IPS-NIHi7 (cell line): ENCODE results near the gene ETS1.

Experiments
- DNase-seq: peaks from one replicate; pipeline ENCODE4 v3.0.0; 2012; ENCODE audit warnings: mixed read lengths; ENCODE audit errors: extremely low spot score

The ETS1 gene

DNA sequence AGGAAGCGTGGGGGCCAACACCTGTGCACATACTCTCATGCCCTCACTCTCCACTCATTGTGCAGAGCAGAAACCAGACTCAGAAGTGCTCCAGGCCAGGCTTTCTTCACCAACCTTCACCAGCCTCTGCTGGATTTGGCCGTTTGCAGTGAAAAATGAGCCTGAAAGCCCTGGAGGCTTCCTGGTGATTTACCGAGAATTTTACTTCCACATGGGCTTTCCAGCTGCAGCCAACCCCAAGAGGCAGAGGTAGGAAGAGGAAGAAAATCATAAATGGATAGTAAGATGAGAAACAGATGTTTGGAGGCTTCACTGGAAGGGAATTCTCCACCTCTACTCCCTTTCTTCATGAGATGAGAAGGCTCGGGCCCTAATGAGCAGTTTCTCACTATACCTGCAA lies 155.4 kb downstream of the ETS1 start:
- no peak for DNase-seq

DNA sequence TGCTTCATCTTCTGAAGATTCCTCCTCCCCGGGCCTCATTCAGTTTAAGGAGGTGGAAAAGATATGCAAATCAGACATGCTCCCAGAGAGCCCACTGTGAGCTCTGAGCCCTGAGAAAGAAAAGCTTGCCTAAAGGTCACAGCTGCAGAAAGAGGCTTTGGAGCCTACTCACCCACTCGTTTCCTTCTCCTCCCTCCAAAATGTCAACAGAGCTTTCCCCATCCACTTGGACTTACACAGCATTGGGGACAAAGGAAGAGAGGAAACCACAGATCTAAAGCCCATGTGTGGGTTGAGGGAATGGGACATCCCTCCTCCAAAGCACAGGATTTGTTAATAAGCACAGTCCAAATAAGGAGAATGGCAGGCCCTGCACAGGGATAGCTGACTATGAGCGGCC lies 158.4 kb downstream of the ETS1 start:
- no peak for DNase-seq

DNA sequence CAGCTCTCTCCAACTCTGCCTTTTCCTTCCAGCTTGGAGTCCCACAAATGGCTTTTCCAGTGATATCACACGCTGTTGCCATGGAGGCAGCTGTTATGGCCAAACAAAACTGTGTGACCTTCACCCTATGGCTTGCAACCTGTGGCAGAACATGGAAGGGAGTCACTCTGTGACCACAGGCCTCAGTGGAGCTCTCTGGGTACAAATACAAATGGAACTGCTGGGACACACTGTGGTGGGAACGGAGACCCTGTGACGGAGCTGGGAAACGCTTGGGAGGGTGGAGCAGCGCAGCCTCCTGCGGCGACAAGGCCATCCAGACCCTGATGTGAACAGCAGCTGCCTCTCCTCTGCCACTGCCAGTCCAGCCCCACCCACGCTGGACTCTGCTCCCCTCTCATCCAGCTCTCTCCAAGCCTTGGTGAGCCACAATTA lies 162.5 kb downstream of the ETS1 start:
- DNase-seq = no peak

DNA sequence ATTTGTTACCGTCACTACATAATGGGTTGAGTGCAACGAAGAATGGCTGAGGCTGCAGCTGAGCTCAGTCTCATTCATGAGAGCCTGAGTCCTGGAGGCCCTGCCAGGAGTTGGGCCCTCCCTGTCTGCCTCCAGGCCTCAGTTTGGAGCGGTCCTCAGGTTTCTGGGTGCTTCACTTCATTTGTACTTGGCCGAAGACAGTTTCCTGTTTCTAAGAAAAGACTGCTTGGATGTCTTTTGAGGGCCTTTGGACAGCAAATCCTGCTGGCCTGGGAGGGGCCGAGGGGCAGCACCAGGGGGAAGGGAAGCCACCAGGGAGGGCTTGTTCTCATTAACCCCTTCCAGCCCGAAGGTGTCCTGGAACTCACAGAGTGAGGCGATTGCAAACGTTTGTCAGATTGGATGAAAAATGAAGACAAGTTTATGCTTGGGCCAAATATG lies 163.1 kb downstream of the ETS1 start:
- peak; percentile 32 for DNase-seq

DNA sequence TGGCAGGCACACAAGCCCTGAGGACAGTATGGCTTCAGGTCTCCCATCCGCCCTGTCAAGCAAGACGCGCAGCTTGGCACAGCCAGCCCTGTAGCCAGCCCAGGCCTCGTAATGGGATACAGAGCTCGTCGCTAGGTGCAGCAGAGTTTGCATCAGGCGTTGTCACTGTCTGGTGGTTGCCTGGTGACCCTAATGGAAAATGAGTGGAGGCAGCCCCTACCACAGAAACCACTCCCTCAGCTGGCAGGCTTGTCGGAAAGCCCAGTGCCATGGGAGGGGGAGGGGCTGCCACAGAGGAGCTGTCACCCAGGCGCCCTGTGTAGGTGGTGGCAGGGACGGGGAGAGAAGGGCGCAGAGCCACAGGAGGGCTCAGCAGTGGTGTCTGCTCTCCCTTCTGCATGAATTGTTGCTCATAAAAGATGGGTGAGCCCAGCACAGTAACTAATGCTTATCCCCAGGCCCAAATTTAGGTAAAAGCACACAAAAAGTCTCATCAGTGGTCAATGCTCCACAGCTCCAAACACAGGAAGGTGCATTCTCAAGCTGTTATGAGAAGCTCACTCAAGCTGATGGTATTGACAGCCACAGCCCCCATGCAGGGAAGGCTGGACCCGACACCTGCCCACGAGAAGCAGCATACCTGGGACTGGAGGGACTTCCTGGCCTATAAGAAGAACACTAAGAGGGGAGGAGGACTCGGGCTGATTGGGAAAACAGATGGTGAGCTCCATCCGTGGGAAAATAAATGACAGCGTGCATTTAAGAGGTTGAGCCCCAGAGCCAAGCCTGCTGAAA lies 164.6 kb downstream of the ETS1 start:
- no peak for DNase-seq

DNA sequence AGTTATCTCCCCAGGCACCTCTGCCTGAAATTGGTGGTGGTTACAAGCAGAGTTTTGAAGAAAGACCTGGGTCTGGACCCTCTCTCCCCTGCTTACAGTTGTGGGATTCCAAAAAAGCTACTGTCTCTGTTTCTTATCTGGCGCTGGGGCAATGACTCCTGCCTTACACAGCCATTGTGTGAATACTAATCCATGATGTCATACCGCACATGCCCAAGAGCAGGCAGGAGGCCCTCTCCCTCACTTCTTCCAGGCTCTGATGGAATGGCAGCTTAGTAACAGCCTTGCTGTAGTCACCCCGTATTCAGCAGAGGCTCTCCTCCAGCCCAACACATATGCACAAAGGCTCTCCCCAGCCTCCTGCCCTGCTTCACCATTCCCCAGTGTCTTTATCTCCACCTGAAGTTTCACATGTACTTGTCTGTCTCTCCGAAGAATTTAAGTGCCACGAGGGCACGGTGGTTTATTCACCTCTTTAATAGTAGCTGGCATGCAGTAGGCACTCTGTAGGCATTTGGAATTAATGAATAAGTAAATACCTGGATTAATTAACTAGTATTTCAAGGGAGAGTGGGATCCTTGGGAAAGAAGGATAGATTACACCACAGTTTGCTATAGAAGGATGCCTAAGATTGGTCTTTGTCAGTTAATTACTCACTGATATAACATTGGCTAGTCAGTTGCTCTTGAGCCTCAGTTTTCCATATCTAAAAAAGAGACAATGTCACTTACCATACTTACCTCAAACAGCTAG lies 165.6 kb downstream of the ETS1 start:
- DNase-seq = no peak

DNA sequence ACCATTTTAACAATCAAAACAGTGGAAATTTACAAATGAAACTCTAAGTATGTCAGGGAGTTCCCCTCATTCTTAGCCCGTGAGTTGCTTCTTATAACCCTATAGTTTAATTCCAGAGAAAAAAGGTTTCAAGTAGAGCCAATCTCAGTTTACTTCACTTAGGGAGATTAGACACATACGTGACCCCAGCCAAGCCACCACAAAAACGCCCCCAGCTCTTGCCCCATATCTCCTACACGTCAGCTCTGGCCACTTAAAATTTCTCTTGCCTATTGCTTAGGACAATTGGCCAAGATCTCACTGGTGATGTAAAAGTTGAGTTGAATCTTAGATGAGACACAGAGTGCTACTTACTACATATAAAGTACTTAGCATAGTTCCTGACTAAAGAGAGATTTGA lies 166.4 kb downstream of the ETS1 start:
- DNase-seq = no peak

DNA sequence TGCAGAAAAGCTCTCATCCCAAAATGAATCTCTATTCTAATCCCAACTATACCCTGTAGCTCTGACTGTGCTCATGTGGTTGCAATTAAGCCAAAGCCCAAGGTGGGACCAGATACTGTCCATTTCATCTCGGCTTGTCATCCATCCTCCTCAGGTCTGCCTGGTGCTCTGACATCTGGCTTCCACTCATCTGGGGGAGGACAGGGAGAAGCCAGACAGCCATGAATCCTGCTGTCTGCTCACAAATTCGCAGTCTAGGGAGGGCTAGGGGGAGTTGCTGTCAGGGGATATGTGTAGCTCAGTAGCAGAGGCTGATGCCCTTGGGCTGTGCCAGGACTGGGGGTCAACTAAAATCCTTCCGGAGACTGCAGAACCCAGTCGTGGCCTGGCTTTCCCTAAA lies 167.1 kb downstream of the ETS1 start:
- DNase-seq = no peak

DNA sequence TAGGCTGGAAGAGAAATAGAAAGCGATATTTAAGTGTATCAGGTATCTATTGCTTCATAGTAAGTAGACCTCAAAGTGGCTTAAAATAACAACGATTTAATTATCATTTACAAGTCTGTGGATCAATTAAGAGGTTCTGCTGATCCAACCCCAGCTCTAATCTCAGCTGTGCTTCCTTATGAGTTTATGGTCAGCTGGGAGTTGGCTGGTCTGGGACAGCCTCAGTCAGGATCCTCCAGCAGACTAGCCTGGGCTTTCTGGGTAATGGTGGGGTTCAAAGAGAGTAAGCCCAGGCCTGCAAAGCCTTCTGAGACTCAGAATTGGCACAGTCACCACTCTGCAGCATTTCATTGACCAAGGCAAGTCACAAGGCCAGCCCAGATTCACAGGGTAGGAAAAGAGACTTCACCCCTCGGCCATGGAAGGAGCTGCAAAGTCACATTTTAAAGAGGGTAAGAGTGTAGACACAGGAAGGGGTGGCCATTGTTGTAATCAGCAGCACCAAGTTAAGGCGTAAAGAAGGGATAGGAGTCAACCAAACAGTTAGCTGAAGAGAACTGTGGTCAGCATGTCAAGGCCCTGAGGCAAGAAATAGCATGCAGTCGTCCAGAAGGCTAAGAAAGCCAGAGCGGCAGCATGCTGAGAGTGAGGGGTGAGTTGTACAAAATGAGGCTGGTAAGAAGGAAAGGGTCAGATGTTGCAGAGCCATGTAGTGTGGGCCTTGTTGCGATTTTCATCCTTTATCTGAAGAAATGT lies 168.2 kb downstream of the ETS1 start:
- no peak for DNase-seq

DNA sequence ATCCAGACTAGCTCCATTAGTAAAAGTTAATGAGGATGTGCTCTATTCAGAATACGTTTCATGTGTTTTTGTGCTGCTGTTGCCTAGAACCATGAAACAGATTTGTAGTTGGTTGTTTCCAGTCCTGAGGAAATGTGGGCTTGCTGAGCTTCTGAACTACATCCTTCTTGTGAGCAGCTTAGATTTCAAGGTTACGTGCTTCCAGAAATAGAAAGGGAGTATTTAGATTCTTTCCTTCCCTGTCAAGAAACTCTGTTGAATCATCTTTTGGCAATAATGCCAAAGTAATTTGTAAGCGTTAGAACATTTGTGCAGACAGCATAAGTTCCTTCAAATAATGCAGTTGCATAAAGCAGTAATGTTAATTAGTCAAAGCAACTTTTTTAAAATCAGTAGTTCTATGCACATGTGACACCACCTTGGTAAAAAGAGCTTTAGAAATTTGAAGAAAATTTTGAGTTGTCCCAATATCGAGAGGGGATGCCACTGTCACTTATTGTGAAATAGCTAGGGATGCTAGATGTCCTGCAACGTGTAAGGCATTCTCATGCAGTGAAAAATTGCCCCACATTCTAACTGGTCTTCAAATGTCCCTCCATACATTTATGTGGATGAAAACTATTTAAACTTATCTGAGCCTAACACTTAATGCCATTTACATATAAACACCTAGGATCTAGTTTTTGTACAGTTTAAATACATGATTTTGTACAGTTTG lies 169.6 kb downstream of the ETS1 start:
- DNase-seq = no peak

DNA sequence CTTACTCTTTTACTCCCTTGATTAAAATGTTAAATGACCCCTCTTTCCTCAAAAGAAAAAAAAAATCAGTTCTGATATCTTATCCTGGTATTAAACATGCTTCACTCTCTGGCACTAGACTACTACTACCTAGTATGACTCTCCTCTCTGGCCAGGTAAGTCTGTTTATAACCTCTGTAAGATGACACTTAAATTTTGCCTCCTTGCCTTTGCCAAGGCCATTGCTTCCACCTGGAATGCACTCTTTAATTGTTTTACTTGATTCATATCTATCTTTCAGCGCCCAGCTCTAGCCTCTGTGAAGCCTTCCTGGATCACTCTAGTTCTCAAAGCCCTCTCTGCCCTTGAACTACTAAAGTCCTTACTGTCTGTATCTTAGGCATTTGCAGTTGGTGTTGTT lies 170.4 kb downstream of the ETS1 start:
- no peak for DNase-seq

DNA sequence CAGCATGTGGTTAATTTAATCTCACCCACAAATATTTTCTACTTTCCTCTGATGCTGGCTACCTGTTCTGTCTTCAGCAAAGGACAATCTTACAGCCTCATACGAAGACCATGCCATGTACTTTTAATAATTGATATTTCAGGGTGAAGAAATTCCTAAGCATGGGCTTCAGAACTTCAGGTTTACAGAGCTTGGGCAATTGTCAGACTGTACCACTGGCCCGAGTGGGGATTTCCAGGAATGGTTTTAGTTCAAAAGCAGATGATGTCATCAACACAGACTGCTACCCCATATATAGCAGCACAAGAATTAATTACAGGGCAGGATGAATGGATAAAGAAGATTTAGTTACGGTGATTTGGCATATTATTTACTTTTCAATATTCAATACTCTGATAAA lies 171.8 kb downstream of the ETS1 start:
- DNase-seq = no peak

DNA sequence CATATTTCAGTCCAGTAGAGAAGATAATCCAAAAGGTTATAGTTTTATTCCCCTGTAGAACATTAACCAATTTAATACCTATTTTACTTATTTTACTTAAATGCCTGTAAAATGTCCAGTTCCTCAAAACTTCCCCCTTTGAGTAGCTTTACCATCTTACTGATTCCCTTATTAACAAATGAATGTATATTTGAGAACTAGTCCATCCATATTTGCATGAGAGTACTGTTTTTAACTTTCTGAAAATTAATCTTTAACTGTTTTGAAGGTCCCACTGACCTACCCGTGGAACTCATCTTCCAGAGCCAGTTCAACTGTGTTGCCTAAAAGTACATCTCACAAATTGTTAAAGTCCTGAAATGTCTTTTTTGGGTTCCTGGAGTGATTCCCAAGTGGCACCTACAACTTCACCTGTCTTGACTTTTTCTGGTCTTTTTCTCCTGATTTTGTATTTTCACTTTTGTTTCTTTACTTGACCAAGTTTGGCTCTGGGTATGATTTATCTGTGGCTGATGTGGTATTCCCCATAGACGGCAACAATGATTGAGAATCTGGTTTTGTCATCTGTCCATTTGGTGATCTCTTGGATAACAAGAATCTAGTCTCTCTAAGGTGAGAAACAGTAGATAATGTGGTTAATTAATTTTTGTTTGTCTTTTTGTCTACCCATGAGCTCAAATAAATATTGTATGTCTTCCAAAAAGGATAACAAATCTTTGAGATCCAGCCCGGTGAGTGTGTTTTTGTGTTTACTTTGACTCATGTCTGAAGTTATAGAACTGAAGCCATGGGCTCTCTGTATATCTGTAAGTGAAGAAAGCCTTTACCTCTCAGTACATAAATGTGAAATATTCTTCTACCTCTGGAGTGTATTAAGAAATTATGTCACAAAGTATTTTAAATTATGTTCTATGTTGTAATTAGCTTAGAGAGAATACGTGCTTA lies 174.2 kb downstream of the ETS1 start:
- DNase-seq = no peak

DNA sequence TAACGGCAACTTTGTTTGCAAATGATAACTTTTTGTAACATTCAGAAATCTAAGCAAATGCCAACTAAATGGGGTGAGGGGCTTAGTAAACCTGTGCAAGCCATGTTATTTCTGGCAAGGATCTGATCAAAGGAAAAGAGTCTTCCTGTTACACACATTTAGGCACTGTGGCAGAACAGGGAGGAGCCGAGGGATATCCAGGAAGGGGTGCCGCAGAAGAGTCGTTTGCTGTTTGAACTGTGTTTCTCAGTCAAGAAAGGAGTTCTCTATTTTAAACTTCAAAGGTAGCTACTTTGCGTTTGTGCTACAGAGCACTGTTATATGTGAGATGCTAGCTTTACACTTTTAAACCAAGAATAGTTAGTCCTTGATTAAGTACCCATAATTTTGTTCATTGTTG lies 175.5 kb downstream of the ETS1 start:
- no peak for DNase-seq

DNA sequence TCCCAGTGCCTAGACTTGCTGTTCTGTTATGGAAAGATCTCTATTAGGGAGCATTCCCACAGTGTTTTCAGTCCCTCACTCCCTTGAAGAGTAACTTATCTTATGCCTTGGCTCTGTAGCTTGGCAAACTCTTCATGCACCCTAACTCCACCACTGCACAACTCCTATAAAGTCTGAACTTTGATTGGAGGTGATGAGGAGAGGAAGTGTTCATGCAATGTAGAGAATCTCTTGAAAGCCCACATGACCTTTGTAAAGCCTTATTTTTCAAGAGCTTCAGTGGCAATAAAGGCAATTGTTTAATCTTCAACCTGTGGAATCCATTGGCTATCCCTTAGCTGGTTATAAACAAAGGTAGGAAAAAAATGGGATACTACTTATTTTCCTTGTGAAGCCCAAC lies 176.2 kb downstream of the ETS1 start:
- DNase-seq = no peak

DNA sequence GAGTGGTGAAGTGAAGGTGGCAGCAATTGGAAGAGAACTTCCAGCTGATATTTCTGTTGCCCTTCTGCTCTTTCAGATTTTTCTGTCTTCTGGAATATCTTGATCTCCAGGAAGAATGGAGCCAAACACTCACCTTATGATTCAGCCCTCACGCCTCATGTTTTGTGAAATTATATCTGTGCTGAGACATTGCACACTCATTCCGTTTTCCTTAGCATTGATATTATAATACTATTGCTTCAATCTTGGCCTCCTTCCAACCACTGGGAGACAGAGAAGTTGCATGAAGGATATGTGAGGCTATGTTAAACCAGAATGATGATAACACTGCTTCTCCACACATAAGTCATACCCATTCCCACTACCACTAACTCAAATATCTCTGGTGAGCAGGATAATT lies 177.9 kb downstream of the ETS1 start:
- no peak for DNase-seq
